ENCODE results near the gene SCUBE3. TPM values are rescaled to one million over a fixed set of nuclear protein-coding genes. Genes with fewer than 3 reads are reported as not detected.

The SCUBE3 gene
- total and polyA plus RNA-seq, 2 experiments from 2014 or later: 0.39 to 1.1 TPM

GRCh38 chr6:35248965-35249364 is 35.2 kb downstream of the SCUBE3 start:
- no peak for DNase-seq (ENCODE audit: low spot score)
- Histone ChIP-seq H3K4me2 (no peak overlapping the region; the same call in 1 of the 2 replicates), H4K20me1 (replicated peaks; ENCODE audit: insufficient read depth) (peaks cover 14% of the 10 kb centered on the region; the same call in 1 of the 2 replicates), H3K27me3 (ENCODE audit: insufficient read depth) (no peaks in the 10 kb centered on the region), H3K4me3 (no peak overlapping the region), H3K4me1 (ENCODE audit: insufficient read depth) (peaks cover 7% of the 10 kb centered on the region; the same call in 1 of the 2 replicates), H3K27ac (ENCODE audit: low read depth) (no peak overlapping the region), H3K9me2 (ENCODE audit: insufficient read depth) (no peaks in the 10 kb centered on the region), H2AFZ (no peak overlapping the region), H3K79me2 (replicated peaks; ENCODE audit: insufficient read depth) (no peaks in the 10 kb centered on the region; the same call in 1 of the 2 replicates), H3F3A (replicated peaks; ENCODE audit: low read depth) (no peaks in the 10 kb centered on the region), H3K36me3 (ENCODE audit: insufficient read depth) (no peaks in the 10 kb centered on the region)
- H3K27ac Mint-ChIP-seq: peak overlapping the region; percentile 34
- peak; percentile 24; the same call in 2 of the 3 replicates for ATAC-seq
- H3K9me3 Mint-ChIP-seq: no peaks in the 10 kb centered on the region
- TF ChIP-seq ZNF462 (CRISPR knock-in tag; IDR thresholded peaks at IDR 0.05): no peak
- no peak overlapping the region for H3K4me3 Mint-ChIP-seq
- H3K27me3 Mint-ChIP-seq (ENCODE audit: insufficient read depth, low read depth, poor library complexity): peaks cover 8% of the 10 kb centered on the region
- H3K4me1 Mint-ChIP-seq: peaks cover 23% of the 10 kb centered on the region
- H3K36me3 Mint-ChIP-seq (ENCODE audit: low read depth): no peaks in the 10 kb centered on the region

- ATAC-seq (no peak), DNase-seq (ENCODE audit: low spot score) (no peak)
- Mint-ChIP-seq H3K4me3 (no peak overlapping the region), H3K36me3 (ENCODE audit: low read depth) (no peaks in the 10 kb centered on the region), H3K9me3 (no peaks in the 10 kb centered on the region), H3K4me1 (peaks cover 23% of the 10 kb centered on the region), H3K27me3 (ENCODE audit: insufficient read depth, low read depth, poor library complexity) (peaks cover 5% of the 10 kb centered on the region), H3K27ac (no peak overlapping the region)
- Histone ChIP-seq H3K4me3 (no peak overlapping the region), H3K36me3 (ENCODE audit: insufficient read depth) (no peaks in the 10 kb centered on the region), H3F3A (replicated peaks; ENCODE audit: low read depth) (no peaks in the 10 kb centered on the region), H3K9me2 (ENCODE audit: insufficient read depth) (no peaks in the 10 kb centered on the region), H3K27me3 (ENCODE audit: insufficient read depth) (no peaks in the 10 kb centered on the region), H3K79me2 (replicated peaks; ENCODE audit: insufficient read depth) (no peaks in the 10 kb centered on the region; the same call in none of the 2 replicates), H4K20me1 (replicated peaks; ENCODE audit: insufficient read depth) (peaks cover 6% of the 10 kb centered on the region; the same call in 1 of the 2 replicates), H3K4me1 (ENCODE audit: insufficient read depth) (peaks cover 7% of the 10 kb centered on the region; the same call in 1 of the 2 replicates), H3K4me2 (no peak overlapping the region), H2AFZ (no peak overlapping the region), H3K27ac (ENCODE audit: low read depth) (no peak overlapping the region)
- TF ChIP-seq CREB1 (CRISPR knock-in tag; IDR thresholded peaks at IDR 0.05; ENCODE audit: low read depth): no peak
- no peak for TF ChIP-seq ZNF114 (CRISPR knock-in tag; IDR thresholded peaks at IDR 0.05)
- TF ChIP-seq STAT1 (IDR thresholded peaks at IDR 0.05; ENCODE audit: unreplicated experiment): no peak
- no peak for TF ChIP-seq POLR2AphosphoS5 (IDR thresholded peaks at IDR 0.05; ENCODE audit: low read depth)
- no peak for TF ChIP-seq JUNB (IDR thresholded peaks at IDR 0.05; ENCODE audit: unreplicated experiment)
- no peak for TF ChIP-seq ZNF331 (CRISPR knock-in tag; IDR thresholded peaks at IDR 0.05; ENCODE audit: low read depth)
- TF ChIP-seq NANOG (IDR thresholded peaks at IDR 0.05; ENCODE audit: borderline replicate concordance): no peak
- TF ChIP-seq ETS1 (IDR thresholded peaks at IDR 0.05): no peak
- TF ChIP-seq CTCF (conservative IDR thresholded peaks at IDR 0.05; ENCODE audit: low read depth in 2 of 2): no peak
- no peak for TF ChIP-seq EZH2phosphoT487 (IDR thresholded peaks at IDR 0.05; ENCODE audit: unreplicated experiment)
These were observed 38.2 kb downstream of the SCUBE3 start for GRCh38 chr6:35251949-35252348.

Measured in GM23338 (cell line).